HFFc6 (cell line): ENCODE data around the gene REV3L. TPM values are rescaled to one million over a fixed set of nuclear protein-coding genes. Genes with fewer than 3 reads are reported as not detected.

ENCODE experiments used
- DNase-seq: peaks from one replicate; pipeline ENCODE4 v3.0.0-alpha.2; 2018
- H3K27ac Mint-ChIP-seq: 2 replicates; pipeline ENCODE4 v1.8.0; 2020; ENCODE audit warnings: mild to moderate bottlenecking, mixed read lengths
- H3K27me3 Mint-ChIP-seq: 2 replicates; pipeline ENCODE4 v1.8.0; 2021; ENCODE audit warnings: mild to moderate bottlenecking, moderate library complexity, mixed read lengths; ENCODE audit not compliant: insufficient read depth
- H3K36me3 Mint-ChIP-seq: 2 replicates; pipeline ENCODE4 v1.8.0; 2021; ENCODE audit warnings: low read depth, mixed read lengths
- H3K4me1 Mint-ChIP-seq: 2 replicates; pipeline ENCODE4 v1.8.0; 2020; ENCODE audit warnings: low read depth, mixed read lengths
- H3K4me3 Mint-ChIP-seq: 2 replicates; pipeline ENCODE4 v1.8.0; 2020; ENCODE audit warnings: mild to moderate bottlenecking, moderate library complexity, mixed read lengths
- H3K9me3 Mint-ChIP-seq: 2 replicates; pipeline ENCODE4 v1.8.0; 2020; ENCODE audit warnings: mild to moderate bottlenecking, mixed read lengths
- CTCF ChIP-seq: fragments of 200-600 bp; sonication (generic); IDR thresholded peaks from 2 replicates; pipeline ENCODE4 v1.5.0; 2021; ENCODE audit warnings: antibody characterized with exemption, mild to moderate bottlenecking
- total RNA-seq, 6 experiments: library from RNA; stranded (reverse); fragmentation: NEBNext Ultra II Directional; extraction: Animal tissue kit (Norgen Biotek cat#: 25700); gene quantifications; 2 replicates in 1 of 6; 3 replicates in 5 of 6; pipeline ENCODE4 v1.2.3, GENCODE V29; 2021

REV3L gene
- total RNA-seq, 6 experiments from 2014 or later, result 22.4 to 36.3 (median 31.2) TPM

GRCh38 chr6:111472933-111473435 is 10.0 kb downstream of the REV3L start:
- Mint-ChIP-seq H3K4me1 (peaks cover 84% of the 10 kb centered on the region), H3K9me3 (no peaks in the 10 kb centered on the region), H3K4me3 (no peak overlapping the region), H3K27me3 (peaks cover 1% of the 10 kb centered on the region), H3K36me3 (peaks cover 22% of the 10 kb centered on the region; the same call in 1 of the 2 replicates), H3K27ac (no peak overlapping the region; the same call in 1 of the 2 replicates)
- no peak for TF ChIP-seq CTCF
- DNase-seq, result no peak

GRCh38 chr6:111471958-111472357 is 11.1 kb downstream of the REV3L start:
- H3K27ac Mint-ChIP-seq, result no peak overlapping the region; the same call in 1 of the 2 replicates
- no peak overlapping the region for H3K4me3 Mint-ChIP-seq
- H3K9me3 Mint-ChIP-seq, result no peaks in the 10 kb centered on the region
- DNase-seq, result no peak
- peaks cover 22% of the 10 kb centered on the region; the same call in 1 of the 2 replicates for H3K36me3 Mint-ChIP-seq
- TF ChIP-seq CTCF, result no peak
- peaks cover 1% of the 10 kb centered on the region for H3K27me3 Mint-ChIP-seq
- H3K4me1 Mint-ChIP-seq, result peaks cover 84% of the 10 kb centered on the region

GRCh38 chr6:111471533-111471932 is 11.5 kb downstream of the REV3L start:
- DNase-seq, result no peak
- Mint-ChIP-seq H3K27ac (no peak overlapping the region; the same call in 1 of the 2 replicates), H3K9me3 (no peaks in the 10 kb centered on the region), H3K27me3 (peaks cover 1% of the 10 kb centered on the region), H3K4me1 (peaks cover 84% of the 10 kb centered on the region), H3K4me3 (no peak overlapping the region), H3K36me3 (peaks cover 22% of the 10 kb centered on the region; the same call in 1 of the 2 replicates)
- TF ChIP-seq CTCF, result no peak

- no peak overlapping the region for H3K4me3 Mint-ChIP-seq
- DNase-seq, result no peak
- H3K27me3 Mint-ChIP-seq, result peaks cover 1% of the 10 kb centered on the region
- peaks cover 22% of the 10 kb centered on the region; the same call in 1 of the 2 replicates for H3K36me3 Mint-ChIP-seq
- H3K9me3 Mint-ChIP-seq, result no peaks in the 10 kb centered on the region
- TF ChIP-seq CTCF, result no peak
- H3K4me1 Mint-ChIP-seq, result peaks cover 84% of the 10 kb centered on the region
- H3K27ac Mint-ChIP-seq, result no peak overlapping the region
Observed at GRCh38 chr6:111470991-111471390, 12.0 kb downstream of the REV3L start.

- Mint-ChIP-seq H3K27ac (peak overlapping the region; percentile 87), H3K4me1 (peaks cover 75% of the 10 kb centered on the region), H3K36me3 (peaks cover 21% of the 10 kb centered on the region; the same call in 1 of the 2 replicates), H3K4me3 (peak overlapping the region; percentile 46; the same call in 1 of the 2 replicates), H3K27me3 (peaks cover 1% of the 10 kb centered on the region), H3K9me3 (no peaks in the 10 kb centered on the region)
- no peak for TF ChIP-seq CTCF
- no peak for DNase-seq
Observed at GRCh38 chr6:111469543-111469942, 13.5 kb downstream of the REV3L start.
